ENCODE data around the gene SMPD3. TPM values are rescaled to one million over a fixed set of nuclear protein-coding genes. Genes with fewer than 3 reads are reported as not detected.

SMPD3 gene
- total and polyA plus RNA-seq, 9 donors = 0.40 to 31.4 (median 2.2) TPM

DNA sequence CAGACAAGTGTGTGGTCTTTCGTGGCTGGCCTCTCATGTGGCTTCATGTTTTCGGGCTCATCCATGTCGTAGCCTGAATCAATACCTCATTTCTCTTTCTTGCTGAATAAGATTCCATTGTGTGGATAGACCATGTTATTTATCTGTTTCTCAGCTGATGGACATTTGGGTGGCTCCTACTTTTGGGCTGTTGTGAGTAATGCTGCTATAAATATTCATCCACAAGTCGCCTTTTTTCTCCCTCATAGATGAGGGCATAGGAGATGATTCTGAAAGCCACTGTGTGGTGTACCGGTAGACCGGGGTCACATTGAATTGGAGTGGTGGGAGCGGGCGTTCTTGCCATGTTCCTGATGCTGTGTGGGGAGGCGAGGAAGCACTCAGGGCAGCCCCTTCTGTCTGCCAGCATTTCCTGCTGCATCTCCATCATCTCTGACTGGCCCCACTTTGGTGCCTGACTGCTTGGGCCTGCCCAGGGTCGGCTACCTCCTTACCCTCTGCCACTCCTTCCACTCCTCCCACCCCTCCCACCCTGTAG is 97.4 kb downstream of the SMPD3 start:
- Histone ChIP-seq H3K27ac (no peak overlapping the region), H3K27me3 (no peaks in the 10 kb centered on the region), H3K4me1 (ENCODE audit: insufficient read depth) (no peaks in the 10 kb centered on the region), H3K4me3 (no peak overlapping the region), H3K36me3 (peaks cover 5% of the 10 kb centered on the region), H3K9me3 (no peaks in the 10 kb centered on the region)
- WGBS, 3 donors = 89 to 93% (median 90%) methylated on average over 10 of the region's 10 CpGs
- TF ChIP-seq, protein P1, sequence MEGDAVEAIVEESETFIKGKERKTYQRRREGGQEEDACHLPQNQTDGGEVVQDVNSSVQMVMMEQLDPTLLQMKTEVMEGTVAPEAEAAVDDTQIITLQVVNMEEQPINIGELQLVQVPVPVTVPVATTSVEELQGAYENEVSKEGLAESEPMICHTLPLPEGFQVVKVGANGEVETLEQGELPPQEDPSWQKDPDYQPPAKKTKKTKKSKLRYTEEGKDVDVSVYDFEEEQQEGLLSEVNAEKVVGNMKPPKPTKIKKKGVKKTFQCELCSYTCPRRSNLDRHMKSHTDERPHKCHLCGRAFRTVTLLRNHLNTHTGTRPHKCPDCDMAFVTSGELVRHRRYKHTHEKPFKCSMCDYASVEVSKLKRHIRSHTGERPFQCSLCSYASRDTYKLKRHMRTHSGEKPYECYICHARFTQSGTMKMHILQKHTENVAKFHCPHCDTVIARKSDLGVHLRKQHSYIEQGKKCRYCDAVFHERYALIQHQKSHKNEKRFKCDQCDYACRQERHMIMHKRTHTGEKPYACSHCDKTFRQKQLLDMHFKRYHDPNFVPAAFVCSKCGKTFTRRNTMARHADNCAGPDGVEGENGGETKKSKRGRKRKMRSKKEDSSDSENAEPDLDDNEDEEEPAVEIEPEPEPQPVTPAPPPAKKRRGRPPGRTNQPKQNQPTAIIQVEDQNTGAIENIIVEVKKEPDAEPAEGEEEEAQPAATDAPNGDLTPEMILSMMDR (IDR thresholded peaks at IDR 0.05) = no peak
- TF ChIP-seq EP300 (IDR thresholded peaks at IDR 0.05) = no peak
- TF ChIP-seq POLR2A (IDR thresholded peaks at IDR 0.05) = no peak
- DNase-seq = no peak
- intact Hi-C loops (cut with DNase I) = no loop called here

DNA sequence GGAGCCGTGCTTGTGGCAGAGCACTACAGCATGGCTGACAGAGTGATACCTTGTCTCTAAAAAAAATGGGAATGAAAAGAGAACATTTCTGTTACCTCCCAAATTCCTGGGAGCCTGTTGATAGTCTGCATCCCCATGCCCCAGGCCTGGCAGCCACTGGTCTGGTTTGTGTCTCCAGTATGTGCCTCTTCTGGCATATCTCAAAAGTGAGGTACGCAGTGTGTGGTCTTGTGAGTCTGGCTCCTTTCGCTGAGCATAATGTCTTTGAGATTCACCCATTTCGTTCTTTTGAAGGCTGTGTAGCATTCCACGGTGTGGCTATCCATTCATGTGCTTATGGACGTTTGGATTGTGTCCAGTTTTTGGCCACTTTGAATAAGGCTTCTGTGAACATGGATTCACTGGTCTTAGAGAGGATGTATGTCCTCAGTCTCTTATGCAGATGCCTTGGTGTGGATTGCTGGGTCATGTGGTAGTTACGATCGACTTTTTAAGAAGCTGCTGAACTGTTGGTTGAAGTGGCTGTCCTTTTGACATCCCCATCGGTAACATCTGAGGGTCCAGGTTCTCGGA is 98.4 kb downstream of the SMPD3 start:
- no peaks in the 10 kb centered on the region for H3K9me3 ChIP-seq
- no peak overlapping the region for H3K4me3 ChIP-seq
- H3K27ac ChIP-seq = no peak overlapping the region
- no peaks in the 10 kb centered on the region for H3K4me1 ChIP-seq (ENCODE audit: insufficient read depth)
- WGBS, 3 donors = 91 to 94% (median 94%) methylated on average over 10 of the region's 10 CpGs
- no peak for TF ChIP-seq EP300 (IDR thresholded peaks at IDR 0.05)
- TF ChIP-seq, protein P1 (IDR thresholded peaks at IDR 0.05) = no peak
- TF ChIP-seq POLR2A (IDR thresholded peaks at IDR 0.05) = no peak
- intact Hi-C loops (cut with DNase I) = no loop called here
- DNase-seq = no peak
- H3K27me3 ChIP-seq = no peaks in the 10 kb centered on the region
- H3K36me3 ChIP-seq = peaks cover 5% of the 10 kb centered on the region

DNA sequence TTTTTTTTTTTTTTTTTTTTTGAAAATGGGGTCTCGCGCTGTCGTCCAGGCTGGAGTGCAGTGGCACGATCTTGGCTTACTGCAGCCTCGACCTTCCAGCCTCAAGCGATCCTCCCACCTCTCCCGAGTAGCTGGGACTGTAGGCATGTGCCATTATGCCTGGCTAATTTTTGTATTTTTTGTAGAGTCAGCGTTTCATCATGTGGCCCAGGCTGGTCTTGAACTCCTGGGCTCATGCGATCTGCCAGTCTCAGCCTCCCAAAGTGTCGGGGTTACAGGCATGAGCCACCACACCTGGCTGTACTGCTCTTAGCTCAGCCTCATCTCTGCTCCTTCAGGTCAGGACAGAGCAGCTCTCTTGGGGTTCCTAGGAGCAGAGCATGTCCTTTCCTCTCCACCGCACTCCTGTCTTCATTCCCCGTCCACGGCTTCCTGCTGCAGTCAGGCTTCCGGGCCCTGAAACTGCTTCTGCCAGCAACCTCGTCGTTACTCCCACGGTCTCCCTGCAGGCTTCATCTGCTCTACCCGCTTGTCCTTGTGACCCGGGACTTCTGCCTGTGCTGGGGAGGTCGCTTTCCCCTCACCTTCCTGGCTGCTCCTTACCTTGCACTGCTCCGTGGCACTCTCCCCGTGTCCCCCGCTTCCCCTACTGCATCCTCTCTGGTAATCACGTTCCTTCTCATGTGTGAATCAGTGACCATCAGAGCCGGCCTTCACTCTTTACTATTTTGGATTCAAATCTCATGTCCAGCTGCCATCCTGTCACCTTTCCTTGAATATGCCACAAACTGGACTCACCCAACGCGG is 99.5 kb downstream of the SMPD3 start:
- intact Hi-C loops (cut with DNase I) = no loop called here
- Histone ChIP-seq H3K27me3 (no peaks in the 10 kb centered on the region), H3K4me1 (ENCODE audit: insufficient read depth) (peaks cover 2% of the 10 kb centered on the region), H3K36me3 (peaks cover 5% of the 10 kb centered on the region), H3K4me3 (no peak overlapping the region), H3K27ac (no peak overlapping the region), H3K9me3 (no peaks in the 10 kb centered on the region)
- no peak for DNase-seq
- WGBS, 3 donors = 81 to 88% (median 82%) methylated on average over 27 of the region's 27 CpGs
- TF ChIP-seq EP300 (IDR thresholded peaks at IDR 0.05) = no peak

DNA sequence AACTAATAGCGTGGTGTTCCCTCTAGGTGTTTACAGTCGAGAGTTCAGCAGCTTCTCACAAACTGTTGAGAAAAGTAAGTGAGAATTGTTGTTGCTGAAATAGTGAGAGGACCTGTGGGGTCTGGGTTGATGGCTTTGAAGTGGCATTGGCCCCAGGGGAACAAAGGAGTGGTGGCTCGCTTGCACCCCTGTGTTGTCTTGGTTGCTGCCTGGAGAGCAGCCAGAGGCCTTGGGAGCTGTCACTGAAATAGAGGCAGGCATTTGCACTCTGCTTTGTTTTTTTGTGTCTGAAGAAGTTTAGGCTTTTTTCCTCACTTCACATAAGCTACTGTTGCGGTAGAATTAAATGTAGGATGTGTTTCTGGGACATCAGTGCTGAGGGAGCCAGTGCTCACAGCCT is 100.7 kb downstream of the SMPD3 start:
- intact Hi-C loops (cut with DNase I) = no loop called here
- Histone ChIP-seq H3K9me3 (no peaks in the 10 kb centered on the region), H3K27ac (no peak overlapping the region), H3K4me3 (no peak overlapping the region), H3K4me1 (ENCODE audit: insufficient read depth) (peaks cover 3% of the 10 kb centered on the region), H3K36me3 (peaks cover 5% of the 10 kb centered on the region), H3K27me3 (no peaks in the 10 kb centered on the region)
- 77 to 88% (median 85%) methylated on average over 4 of the region's 4 CpGs for WGBS, 3 donors
- no peak for DNase-seq
- TF ChIP-seq POLR2A (IDR thresholded peaks at IDR 0.05) = no peak
- TF ChIP-seq, protein P1 (IDR thresholded peaks at IDR 0.05) = no peak
- TF ChIP-seq EP300 (IDR thresholded peaks at IDR 0.05) = no peak
